Measurements from ENCODE around the gene SDK1.

GRCh38 chr7:3280445-3280844 lies 20.6 kb upstream of the SDK1 start:
- TF ChIP-seq, protein P1, sequence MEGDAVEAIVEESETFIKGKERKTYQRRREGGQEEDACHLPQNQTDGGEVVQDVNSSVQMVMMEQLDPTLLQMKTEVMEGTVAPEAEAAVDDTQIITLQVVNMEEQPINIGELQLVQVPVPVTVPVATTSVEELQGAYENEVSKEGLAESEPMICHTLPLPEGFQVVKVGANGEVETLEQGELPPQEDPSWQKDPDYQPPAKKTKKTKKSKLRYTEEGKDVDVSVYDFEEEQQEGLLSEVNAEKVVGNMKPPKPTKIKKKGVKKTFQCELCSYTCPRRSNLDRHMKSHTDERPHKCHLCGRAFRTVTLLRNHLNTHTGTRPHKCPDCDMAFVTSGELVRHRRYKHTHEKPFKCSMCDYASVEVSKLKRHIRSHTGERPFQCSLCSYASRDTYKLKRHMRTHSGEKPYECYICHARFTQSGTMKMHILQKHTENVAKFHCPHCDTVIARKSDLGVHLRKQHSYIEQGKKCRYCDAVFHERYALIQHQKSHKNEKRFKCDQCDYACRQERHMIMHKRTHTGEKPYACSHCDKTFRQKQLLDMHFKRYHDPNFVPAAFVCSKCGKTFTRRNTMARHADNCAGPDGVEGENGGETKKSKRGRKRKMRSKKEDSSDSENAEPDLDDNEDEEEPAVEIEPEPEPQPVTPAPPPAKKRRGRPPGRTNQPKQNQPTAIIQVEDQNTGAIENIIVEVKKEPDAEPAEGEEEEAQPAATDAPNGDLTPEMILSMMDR (conservative IDR thresholded peaks at IDR 0.05; ENCODE audit: low read length): no peak
- TF ChIP-seq EZH2phosphoT487 (IDR thresholded peaks at IDR 0.05; ENCODE audit: borderline replicate concordance, low read depth, low read length): no peak

Data from OCI-LY7 (cell line).